Measurements from ENCODE around the gene RANBP3. TPM values are rescaled to one million over a fixed set of nuclear protein-coding genes. Genes with fewer than 3 reads are reported as not detected.
A peak's percentile ranks its signal among the peaks of the same experiment; 100 is the strongest.

Gene RANBP3
- total RNA-seq, 1 donor from 2014 or later = 122 TPM

DNA sequence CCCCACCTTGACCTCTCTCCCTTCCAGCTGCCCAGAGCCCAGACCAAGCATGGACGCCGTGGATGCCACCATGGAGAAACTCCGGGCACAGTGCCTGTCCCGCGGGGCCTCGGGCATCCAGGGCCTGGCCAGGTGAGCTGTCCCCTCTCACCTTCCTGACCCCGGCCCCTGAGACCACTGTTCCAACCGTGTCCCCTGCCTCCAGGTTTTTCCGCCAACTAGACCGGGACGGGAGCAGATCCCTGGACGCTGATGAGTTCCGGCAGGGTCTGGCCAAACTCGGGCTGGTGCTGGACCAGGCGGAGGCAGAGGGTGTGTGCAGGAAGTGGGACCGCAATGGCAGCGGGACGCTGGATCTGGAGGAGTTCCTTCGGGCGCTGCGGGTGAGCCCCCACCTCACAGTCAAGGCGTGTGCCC is 63.6 kb downstream of the RANBP3 start:
- TF ChIP-seq, protein P1, sequence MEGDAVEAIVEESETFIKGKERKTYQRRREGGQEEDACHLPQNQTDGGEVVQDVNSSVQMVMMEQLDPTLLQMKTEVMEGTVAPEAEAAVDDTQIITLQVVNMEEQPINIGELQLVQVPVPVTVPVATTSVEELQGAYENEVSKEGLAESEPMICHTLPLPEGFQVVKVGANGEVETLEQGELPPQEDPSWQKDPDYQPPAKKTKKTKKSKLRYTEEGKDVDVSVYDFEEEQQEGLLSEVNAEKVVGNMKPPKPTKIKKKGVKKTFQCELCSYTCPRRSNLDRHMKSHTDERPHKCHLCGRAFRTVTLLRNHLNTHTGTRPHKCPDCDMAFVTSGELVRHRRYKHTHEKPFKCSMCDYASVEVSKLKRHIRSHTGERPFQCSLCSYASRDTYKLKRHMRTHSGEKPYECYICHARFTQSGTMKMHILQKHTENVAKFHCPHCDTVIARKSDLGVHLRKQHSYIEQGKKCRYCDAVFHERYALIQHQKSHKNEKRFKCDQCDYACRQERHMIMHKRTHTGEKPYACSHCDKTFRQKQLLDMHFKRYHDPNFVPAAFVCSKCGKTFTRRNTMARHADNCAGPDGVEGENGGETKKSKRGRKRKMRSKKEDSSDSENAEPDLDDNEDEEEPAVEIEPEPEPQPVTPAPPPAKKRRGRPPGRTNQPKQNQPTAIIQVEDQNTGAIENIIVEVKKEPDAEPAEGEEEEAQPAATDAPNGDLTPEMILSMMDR (conservative IDR thresholded peaks at IDR 0.05) = no peak
- Mint-ChIP-seq H3K27ac (ENCODE audit: unreplicated experiment) (no peak overlapping the region), H3K4me3 (no peak overlapping the region), H3K36me3 (ENCODE audit: low read depth) (no peaks in the 10 kb centered on the region), H3K9me3 (no peaks in the 10 kb centered on the region), H3K4me1 (peaks cover 14% of the 10 kb centered on the region), H3K27me3 (ENCODE audit: low read depth) (no peaks in the 10 kb centered on the region)
- DNase-seq (ENCODE audit: low read depth, low spot score) = no peak

DNA sequence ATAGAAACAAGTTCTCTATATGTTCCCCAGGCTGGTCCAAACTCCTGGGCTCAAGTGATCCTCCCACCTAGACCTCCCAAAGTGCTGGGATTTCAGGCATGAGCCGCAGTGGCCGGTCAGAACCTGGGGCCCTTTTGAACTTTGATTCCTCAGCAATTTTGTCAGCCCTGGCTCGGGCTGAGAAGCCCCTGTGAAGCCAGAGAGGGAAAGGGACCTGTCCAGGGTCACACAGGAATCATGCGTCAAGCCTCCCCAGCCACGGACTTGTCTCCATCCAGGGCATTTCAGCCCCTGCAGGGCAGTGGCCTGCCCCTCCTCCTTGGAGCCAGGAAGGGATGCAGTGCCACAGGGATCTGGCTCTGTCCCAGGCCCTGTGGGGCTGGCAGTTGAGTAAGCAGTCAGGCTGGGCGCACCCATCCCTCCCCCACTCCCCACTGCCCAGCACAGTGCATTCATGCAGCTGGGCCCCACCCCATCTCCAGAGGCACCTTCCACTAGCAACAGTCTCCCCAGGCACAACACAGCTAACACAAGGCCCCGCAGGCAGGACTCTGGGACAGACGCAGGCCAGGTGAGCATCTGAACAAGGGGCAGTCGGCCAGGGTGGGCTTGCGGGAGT is 64.1 kb downstream of the RANBP3 start, which contains the start of gene CAPS:
Gene CAPS (plus strand): TSS at position 516 of the 619 bp plus-strand sequence. CDS start 153 bp downstream, outside the sequence.
- no peak for DNase-seq (ENCODE audit: low read depth, low spot score)
- H3K4me1 Mint-ChIP-seq = peaks cover 19% of the 10 kb centered on the region
- no peaks in the 10 kb centered on the region for H3K9me3 Mint-ChIP-seq
- H3K4me3 Mint-ChIP-seq = no peak within 1 kb of the TSS
- TF ChIP-seq, protein P1 (conservative IDR thresholded peaks at IDR 0.05) = no peak
- no peaks in the 10 kb centered on the region for H3K36me3 Mint-ChIP-seq (ENCODE audit: low read depth)
- no peaks in the 10 kb centered on the region for H3K27me3 Mint-ChIP-seq (ENCODE audit: low read depth)
- no peak within 1 kb of the TSS for H3K27ac Mint-ChIP-seq (ENCODE audit: unreplicated experiment)

DNA sequence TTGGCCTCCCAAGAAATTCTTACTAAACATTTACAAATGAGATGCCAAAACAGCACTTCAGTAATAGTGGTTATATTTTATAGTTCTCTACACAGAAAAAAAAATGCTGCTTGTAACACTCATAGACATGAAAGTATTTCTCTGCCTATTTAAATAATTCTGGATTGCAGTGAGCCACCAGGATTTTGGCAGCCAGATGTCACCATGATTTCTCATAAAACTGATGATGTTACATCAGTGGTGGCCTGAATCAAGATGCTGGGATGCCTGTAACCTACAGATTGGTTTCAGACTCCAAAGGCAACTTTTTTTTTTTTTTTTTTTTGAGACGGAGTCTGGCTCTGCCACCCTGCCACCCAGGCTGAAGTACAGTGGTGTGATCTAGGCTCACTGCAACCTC is 66.6 kb downstream of the RANBP3 start:
- TF ChIP-seq, protein P1 (conservative IDR thresholded peaks at IDR 0.05) = no peak
- Mint-ChIP-seq H3K4me1 (peaks cover 19% of the 10 kb centered on the region), H3K9me3 (no peaks in the 10 kb centered on the region), H3K36me3 (ENCODE audit: low read depth) (no peaks in the 10 kb centered on the region), H3K27ac (ENCODE audit: unreplicated experiment) (no peak overlapping the region), H3K4me3 (no peak overlapping the region), H3K27me3 (ENCODE audit: low read depth) (no peaks in the 10 kb centered on the region)
- DNase-seq (ENCODE audit: low read depth, low spot score) = no peak

DNA sequence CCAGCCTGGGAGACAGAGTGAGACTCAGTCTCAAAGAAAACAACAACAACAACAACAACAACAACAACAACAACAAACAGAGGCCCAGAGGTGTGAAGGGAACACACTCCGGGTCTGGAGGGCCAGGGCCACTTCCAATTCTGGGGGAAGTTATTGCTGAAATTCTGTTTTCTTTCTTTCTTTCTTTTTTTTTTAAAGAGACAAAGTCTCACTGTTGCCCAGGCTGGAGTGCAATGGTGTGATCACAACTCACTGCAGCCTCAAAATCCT is 67.4 kb downstream of the RANBP3 start:
- Mint-ChIP-seq H3K27me3 (ENCODE audit: low read depth) (no peaks in the 10 kb centered on the region), H3K36me3 (ENCODE audit: low read depth) (no peaks in the 10 kb centered on the region), H3K4me1 (peaks cover 19% of the 10 kb centered on the region), H3K4me3 (no peak overlapping the region), H3K27ac (ENCODE audit: unreplicated experiment) (peak overlapping the region; percentile 89), H3K9me3 (no peaks in the 10 kb centered on the region)
- TF ChIP-seq, protein P1 (conservative IDR thresholded peaks at IDR 0.05) = no peak
- no peak for DNase-seq (ENCODE audit: low read depth, low spot score)

DNA sequence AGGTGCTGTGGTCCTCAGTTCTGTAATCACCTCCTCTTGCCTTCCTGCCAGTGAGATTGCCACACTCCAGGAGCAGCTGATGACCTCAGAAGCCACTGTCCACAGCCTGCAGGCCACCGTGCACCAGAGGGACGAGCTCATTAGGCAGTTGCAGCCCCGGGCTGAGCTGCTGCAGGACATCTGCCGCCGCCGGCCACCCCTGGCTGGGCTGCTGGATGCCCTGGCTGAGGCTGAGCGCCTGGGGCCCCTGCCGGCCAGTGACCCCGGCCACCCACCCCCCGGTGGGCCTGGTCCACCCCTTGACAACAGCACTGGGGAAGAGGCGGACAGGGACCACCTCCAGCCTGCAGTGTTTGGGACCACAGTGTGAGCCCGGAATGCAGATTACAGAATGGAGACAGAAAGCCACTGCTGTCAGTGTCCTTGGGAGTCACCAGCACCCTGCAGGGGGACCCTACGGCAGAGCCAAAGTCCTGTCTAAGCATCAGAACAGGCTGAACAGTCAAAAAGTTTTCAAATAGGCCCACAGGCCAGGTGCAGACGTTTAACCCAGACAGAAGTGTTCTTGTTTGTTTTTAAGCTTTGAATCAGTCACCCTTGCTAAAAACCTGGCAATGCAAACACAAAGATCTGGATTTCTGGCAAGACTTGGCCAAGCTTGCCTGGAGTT is 69.0 kb downstream of the RANBP3 start:
- Mint-ChIP-seq H3K27ac (ENCODE audit: unreplicated experiment) (peak overlapping the region; percentile 57), H3K4me1 (peaks cover 27% of the 10 kb centered on the region), H3K27me3 (ENCODE audit: low read depth) (peaks cover 6% of the 10 kb centered on the region), H3K4me3 (no peak overlapping the region), H3K9me3 (no peaks in the 10 kb centered on the region), H3K36me3 (ENCODE audit: low read depth) (no peaks in the 10 kb centered on the region)
- TF ChIP-seq, protein P1 (conservative IDR thresholded peaks at IDR 0.05) = no peak
- no peak for DNase-seq (ENCODE audit: low read depth, low spot score)
